22Rv1 (cell line): ENCODE data around the gene DCDC1.

Experiments used
- CTCF ChIP-seq: fragments of 450-650 bp; IDR thresholded peaks from 2 replicates; pipeline ENCODE4 v1.5.1; 2017; ENCODE audit warnings: mild to moderate bottlenecking
- ZFX ChIP-seq: fragments of 450-650 bp; IDR thresholded peaks from 2 replicates; pipeline ENCODE4 v1.6.1; 2017; ENCODE audit warnings: antibody characterized with exemption, borderline replicate concordance

DNA sequence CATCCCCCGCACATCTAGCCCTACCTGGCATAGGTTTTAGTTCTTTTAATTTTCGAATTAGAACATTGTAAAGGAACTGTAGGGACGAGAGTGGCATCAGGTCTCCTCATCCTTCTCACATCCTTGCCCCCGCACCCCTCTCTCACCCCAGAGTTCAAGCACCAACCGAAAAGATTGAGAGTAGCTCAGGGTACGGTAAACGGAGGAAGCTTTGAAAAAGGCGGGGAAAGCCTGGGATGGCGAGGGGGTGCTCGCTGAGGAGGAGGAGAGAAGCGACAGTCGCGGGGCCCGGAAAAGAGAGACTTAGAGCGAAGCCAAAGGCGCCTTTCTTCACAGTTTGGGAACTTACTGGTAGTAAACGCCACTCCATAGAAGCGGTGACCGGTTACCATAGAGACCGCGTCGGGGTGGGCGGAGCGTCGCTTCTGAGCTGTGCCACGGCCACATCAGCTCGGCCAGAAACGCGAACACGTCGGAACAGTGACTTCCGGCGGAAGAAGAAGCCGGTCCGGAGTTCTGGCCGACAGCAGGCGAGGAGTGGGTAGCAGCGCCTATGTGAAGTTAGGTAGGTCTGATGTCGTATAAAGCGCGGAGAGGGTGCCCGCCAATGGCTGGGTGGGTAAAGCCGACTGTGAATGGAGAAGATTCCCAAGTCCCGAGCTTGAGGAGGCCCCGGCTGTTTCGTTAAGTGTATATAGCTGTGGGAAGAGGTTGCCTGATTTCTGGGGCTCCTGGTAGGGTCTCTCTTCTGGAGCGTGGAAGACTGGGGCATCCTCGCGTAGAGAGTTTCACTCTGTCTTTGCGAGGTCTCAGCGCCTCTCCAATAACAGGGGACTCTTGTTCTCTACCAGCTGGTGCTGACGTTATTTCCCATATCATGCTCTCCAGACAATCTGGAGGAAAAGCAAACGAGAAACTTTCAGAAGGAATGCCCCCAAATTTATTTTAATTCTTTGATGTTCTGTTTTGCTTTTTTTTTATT is at the start of gene DCDC1, which contains the start of gene DNAJC24:
- no peak for TF ChIP-seq CTCF
- TF ChIP-seq ZFX, result no peak
